Stimulated activated CD4-positive, alpha-beta T cell treated with anti-CD3 and anti-CD28 coated beads, TNF-alpha, amount 100 ng/mL, for 24 hours (primary cell): ENCODE results near the gene RFTN1.
"Not testable (repeated sequence)": the region's sequence is repeated elsewhere in the genome, so short reads cannot be mapped to it uniquely, and the experiment has no call there.

Source experiments
- DNase-seq, 3 experiments: peaks; one replicate each; pipeline ENCODE4 v3.0.0-alpha.2; 2020; ENCODE audit warnings: low read depth in 3 of 3

RFTN1 gene

DNA sequence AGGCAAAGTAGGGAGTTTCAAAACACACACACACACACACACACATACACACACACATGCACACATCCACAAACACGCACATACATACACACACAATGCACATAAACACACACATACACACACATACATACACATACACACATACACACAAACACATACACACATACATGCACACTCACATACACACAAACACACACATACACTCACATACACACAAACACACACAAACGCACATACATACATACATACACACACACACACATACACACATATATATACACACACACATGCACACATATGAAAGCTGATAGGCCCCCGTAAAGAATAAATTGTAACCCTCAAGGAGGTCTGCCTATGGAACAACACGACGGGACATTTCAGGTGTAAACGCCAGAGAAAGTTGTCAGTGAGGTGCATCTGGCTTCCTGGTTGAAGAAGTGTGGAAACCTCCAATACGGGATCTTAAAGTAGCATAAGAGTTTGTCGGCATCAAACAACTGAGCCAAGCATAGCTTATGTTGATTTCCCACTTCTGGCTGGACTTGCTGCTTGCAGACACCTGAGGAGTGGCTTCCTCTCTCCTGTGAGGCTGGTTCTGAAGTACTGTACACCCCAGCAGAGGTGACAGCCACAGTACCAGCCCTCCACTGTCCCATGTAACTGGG, 5.8 kb downstream of the RFTN1 start:
- no peak for DNase-seq

DNA sequence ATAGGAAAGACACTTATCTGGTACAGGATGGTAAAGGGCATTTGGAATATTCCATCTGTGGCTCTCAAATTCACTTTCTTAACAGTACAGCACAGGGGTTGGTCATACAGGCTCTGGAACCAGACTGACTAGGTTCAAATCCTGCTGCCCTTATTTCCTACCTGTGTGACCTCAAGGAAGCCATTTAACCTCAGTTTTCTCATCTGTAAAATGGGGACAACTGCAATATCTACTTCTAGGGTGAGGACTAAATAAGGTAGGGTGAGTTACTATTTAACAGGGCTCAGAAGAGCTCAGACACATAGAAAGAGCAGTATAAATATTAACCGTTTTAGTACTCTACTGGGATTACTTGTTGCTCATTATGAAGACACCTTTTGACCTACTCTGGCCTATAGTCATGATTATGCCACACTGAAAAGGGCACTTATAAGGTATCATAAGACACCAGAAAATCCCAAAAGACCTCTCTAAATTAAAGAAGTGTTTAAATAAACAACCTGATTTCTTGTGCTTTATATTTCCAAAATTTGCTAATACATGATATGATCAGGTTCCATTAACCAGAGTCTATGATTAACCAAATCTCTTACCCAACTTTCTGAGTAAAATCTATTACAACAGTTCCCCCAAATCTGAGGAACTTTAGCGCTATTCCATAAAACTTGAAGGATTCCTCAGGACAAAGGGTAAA, 6.5 kb downstream of the RFTN1 start:
- no peak for DNase-seq

GRCh38 chr3:16506451-16506850, 7.0 kb downstream of the RFTN1 start:
- no peak for DNase-seq

DNA sequence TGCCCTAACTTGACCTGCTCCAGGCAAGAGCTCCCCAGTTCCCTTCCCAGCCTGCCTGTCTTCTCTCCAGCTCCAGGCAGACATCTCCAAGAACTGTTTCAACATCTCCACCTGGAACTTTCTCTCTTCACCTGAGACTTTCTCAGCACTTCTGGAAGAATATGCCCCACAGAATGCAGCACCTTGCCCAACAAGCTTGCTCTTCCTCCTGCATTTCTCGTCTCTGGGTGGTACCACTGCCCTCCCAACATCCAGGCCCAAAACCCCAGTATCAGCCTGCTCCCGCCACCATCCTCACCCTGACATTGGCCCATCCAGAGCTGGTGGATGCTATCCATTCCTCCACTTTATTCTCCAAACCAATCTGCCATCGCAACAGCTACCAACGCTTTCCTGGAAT, 8.8 kb downstream of the RFTN1 start:
- DNase-seq = no peak

DNA sequence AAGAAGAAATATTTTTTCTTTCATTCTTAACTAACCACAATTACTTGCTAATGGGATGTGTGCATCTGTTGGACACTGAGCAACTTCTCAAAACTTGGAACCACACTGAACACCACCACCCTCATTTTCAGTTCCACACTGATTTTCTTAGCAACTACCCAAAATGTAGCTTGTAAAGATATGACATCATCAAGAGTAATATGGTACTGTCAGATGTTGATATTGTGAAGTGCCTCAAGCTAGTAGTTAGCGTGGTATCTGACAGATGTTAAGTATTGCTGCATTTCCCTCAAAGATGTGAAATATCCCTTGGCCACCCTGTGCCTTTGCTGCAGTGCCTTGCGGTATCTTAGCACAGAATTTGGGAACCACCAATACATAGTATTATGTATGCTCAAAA, 9.3 kb downstream of the RFTN1 start:
- DNase-seq = no peak

DNA sequence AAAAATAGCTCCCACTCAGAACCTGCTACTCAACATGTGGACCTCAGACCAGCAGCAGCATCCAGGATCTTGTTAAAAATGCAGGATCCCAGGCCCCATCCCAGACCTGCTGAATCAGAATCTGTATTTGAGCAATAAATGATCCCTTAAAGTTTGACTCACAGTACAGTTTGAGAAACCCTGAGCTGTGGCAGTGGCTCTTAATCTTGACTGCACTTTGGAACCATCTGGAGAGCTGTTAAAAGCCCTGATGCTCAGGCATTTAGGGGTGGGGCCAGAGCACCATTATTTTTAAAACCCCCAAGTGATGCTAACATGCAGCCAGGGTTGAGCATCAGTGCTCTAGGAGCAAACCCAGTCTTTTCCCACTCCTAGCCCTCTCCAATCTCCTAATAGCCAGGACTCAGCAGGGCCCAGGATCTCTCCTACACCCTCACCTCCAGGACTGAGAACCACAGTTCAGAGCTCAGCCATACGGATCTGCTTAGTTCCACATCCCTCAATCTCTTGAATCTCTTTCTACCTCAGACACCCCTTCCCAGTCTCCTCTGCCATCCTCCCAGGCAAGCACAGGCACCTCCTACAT, 10.2 kb downstream of the RFTN1 start:
- DNase-seq = no peak

- DNase-seq = no peak
These were observed 11.1 kb downstream of the RFTN1 start for GRCh38 chr3:16502347-16502908.

GRCh38 chr3:16501376-16501775, 12.1 kb downstream of the RFTN1 start:
- DNase-seq = no peak

- no peak for DNase-seq
These were observed 12.6 kb downstream of the RFTN1 start for GRCh38 chr3:16500911-16501310.

DNA sequence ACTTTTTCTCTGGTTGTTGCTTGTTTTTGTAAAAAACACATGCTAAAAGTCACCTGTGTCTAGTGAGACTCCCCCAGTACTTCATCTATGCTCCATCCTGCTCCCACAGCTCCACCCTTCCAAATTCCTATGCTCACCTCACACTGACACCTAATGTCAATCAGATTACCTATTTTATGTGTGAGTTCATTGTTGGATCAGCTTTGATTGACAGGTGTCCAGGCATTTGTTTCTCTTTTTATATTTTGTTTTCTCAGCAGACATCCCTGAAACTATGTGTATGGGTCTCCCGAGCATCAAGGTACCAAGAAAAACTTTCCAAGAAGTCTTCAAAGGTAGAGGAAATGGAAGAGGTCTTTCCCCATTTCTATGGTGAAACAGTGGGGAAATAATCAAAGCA, 13.4 kb downstream of the RFTN1 start:
- DNase-seq = no peak

GRCh38 chr3:16499351-16499750, 14.1 kb downstream of the RFTN1 start:
- no peak for DNase-seq

DNA sequence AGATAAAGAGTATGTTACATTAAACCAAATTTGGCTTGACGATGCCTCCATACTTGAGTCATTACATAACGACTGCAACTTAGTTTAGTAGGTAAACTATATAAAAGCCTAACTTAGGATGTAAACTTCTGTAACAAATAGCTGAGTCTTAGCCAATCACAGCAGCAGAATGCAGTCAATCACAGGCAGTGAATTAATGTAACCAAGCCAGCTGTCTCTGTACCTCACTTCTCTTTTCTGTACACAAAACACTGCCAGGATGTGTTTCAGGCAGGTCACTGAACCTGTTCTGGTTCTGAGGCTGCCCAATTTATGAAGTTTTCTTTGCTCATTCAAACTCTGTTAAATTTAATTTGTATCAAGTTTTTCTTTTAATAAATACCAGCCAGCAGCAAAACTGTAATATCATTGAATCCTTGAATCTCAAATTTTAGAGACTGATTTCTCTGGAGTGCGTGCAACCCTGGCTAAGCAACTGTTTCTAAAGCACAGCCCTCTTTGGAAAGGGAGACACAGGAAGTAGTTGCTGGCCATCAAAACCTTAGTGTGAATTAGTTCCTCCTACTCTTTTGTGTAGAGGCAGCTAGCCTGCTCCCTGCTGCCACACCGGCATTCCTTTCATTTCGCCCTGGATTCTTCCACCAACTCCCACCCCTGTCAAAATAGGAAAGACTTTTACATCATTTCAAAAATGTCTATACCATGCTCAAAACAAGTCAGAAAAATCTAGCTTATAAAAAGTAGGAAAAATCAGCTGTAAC, 15.2 kb downstream of the RFTN1 start:
- DNase-seq = no peak

DNA sequence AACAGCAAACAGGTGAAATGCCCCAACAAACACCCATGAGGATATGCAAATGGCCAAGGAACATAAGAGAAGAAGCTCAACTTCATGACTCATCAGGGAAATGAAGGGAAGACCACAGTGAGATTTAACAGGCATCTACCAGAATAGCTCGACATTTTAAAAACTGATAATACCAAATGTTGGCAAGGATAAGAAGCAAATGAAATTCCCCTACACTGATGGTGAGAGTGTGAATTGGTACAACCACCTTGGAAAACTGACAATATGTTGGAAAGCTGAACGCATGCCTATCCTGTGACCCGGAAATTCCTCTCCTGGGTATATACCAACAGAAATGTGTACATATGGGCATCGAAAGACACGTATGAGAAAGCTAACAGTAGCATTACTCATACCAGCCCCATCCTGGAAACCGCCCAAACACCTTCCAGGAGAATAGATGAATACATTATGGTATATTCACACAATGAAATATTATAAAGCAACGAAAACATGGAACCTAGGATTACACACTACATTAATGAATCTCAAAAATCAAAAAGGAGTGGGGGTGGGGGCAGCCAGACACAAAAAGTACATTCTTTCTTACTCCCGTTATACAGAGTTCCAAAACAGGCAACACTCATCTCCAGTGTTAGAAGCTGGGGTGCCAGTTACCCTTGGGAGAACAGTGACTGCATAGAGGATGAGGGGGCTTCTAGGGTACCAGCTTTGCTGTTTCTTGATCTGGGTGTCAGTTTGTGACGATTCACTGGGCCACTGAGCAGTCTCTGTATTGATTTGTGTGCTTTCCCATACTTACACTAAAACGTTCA, 16.9 kb downstream of the RFTN1 start:
- no peak for DNase-seq

- DNase-seq = no peak
These were observed 17.5 kb downstream of the RFTN1 start for GRCh38 chr3:16496008-16496407.

- DNase-seq = no peak
These were observed 18.6 kb downstream of the RFTN1 start for GRCh38 chr3:16494814-16495431.

DNA sequence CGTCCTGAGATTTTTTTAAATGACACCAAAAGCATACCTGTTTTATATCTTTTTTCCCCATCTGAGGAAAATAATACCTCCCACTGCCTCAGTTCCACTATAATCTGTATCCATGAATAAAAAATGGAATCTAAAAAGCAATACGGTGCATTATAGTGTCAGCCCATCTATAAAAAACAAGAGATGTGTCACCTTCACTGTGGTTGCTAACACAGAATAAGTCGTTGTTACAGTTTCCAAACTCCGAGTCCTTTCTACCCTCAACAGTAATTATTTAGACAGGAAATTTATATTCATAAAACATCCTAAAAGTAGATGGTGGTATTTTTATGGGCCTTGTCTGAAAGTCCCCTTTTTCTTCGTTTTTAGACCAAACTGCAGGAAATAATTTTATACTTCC, 19.4 kb downstream of the RFTN1 start:
- DNase-seq = no peak

DNA sequence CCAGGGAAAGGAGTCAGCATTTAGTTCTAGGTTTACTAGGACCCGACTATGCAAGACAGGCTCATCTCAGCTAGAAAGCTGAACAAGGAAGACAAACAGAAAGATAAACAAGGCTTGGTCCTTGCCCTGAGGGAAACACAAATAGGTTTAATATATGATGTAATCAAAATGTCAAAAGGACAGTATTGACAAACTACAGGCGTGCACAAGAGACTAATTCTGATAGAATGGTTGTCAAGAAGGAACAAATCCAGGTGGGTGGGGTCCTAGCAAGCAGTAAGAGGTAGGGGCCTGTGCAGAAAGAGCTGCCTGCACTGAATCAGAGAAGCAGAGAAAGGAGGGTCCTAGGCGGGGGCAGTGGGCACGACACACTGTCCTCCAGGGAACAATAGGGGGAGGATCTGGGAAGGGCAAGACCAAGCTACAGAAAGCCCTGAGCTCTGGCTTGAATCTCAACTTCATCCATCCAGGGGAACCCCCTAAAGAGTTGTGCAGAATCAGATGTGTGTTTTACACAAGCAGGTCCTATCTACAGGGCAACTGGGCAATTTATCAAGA, 23.4 kb downstream of the RFTN1 start:
- no peak for DNase-seq

DNA sequence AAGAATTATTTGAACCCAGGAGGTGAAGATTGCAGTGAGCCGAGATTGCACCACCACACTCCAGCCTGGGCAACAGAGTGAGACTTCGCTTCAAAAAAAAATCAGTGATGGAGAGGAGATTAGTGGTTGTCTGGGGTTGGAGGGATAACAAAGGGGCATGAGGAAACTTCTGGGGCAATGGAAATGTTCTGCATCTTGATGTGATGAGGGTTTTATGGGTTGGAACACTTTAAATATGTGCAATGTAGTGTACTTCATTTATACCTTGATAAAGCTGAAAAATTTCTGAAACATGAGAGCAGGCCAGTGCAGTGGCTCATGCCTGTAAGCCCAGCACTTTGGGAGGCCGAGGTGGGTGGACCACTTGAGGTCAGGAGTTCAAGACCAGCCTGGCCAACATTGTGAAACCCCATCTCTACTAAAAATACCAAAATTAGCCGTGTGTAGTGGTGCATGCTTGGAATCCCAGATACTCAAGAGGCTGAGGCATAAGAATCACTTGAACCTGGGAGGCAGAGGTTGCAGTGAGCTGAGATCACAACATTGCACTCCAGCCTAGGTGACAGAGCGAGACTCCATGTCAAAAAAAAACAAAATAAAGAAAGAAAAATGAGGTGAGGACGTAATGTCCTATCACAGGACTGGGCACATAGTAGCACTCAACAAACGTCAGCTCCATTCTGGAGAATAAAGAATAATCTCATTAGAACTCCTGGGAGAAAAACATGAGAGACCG, 24.0 kb downstream of the RFTN1 start:
- DNase-seq = not testable (repeated sequence)

DNA sequence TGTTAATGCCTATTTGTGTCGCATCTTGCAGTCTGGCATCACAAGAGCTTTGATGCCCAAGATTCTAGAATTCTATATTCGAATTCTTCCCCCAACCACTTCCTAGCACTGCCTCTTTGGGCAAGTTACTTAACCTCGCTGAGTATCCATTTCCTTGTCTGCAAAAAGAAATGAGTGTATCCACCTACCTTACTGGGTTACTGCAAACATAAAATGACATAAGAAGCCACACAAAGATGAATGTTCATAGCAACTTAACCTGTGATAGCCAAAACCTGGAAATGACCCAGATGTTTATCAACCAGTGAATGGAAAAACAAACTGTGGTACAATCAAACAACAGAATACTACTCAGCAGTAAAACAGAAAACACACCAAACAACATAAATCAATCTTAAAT, 24.9 kb downstream of the RFTN1 start:
- no peak for DNase-seq
